ENCODE results near the gene NGDN. TPM values are rescaled to one million over a fixed set of nuclear protein-coding genes. Genes with fewer than 3 reads are reported as not detected.

The NGDN gene
- total and polyA plus RNA-seq, 3 experiments from 2014 or later = 74.9 to 88.7 (median 82.7) TPM

- Mint-ChIP-seq H3K4me1 (no peaks in the 10 kb centered on the region), H3K27ac (peak overlapping the region in 1 of 8 donors; percentile 12), H3K36me3 (no peaks in the 10 kb centered on the region), H3K4me3 (no peak overlapping the region), H3K9me3 (no peaks in the 10 kb centered on the region), H3K27me3 (no peaks in the 10 kb centered on the region)
- Histone ChIP-seq H3K9me3 (ENCODE audit: low read length) (no peaks in the 10 kb centered on the region), H3K27me3 (ENCODE audit: insufficient read depth, low read length, poor library complexity, severe bottlenecking) (no peaks in the 10 kb centered on the region), H3K4me1 (ENCODE audit: insufficient read depth, low read length) (no peaks in the 10 kb centered on the region), H3K27ac (ENCODE audit: low read depth, low read length) (no peak overlapping the region), H3K4me3 (ENCODE audit: low read length) (no peak overlapping the region), H3K36me3 (ENCODE audit: insufficient read depth, low read length) (no peaks in the 10 kb centered on the region)
- DNase-seq = no peak
- ChIA-PET POLR2A (no interaction called here), CTCF (interaction anchor here (1.5 kb wide), 1 partner anchor 34 kb away, joined by 3 read pairs; no protein-coding TSS in a partner anchor)
These were observed 55.5 kb downstream of the NGDN start for GRCh38 chr14:23524954-23525353.

GRCh38 chr14:23525611-23526010 lies 56.1 kb downstream of the NGDN start:
- Histone ChIP-seq H3K27ac (ENCODE audit: low read depth, low read length) (no peak overlapping the region), H3K36me3 (ENCODE audit: insufficient read depth, low read length) (no peaks in the 10 kb centered on the region), H3K9me3 (ENCODE audit: low read length) (no peaks in the 10 kb centered on the region), H3K4me3 (ENCODE audit: low read length) (no peak overlapping the region), H3K4me1 (ENCODE audit: insufficient read depth, low read length) (no peaks in the 10 kb centered on the region), H3K27me3 (ENCODE audit: insufficient read depth, low read length, poor library complexity, severe bottlenecking) (no peaks in the 10 kb centered on the region)
- CTCF ChIA-PET = interaction anchor here (1.5 kb wide), 1 partner anchor 34 kb away, joined by 3 read pairs; no protein-coding TSS in a partner anchor
- POLR2A ChIA-PET = interaction anchor here (0.6 kb wide), 1 partner anchor 240 kb away, joined by 3 read pairs; no protein-coding TSS in a partner anchor
- Mint-ChIP-seq H3K4me3 (no peak overlapping the region), H3K27ac (peak overlapping the region in 1 of 8 donors; percentile 82), H3K4me1 (no peaks in the 10 kb centered on the region), H3K36me3 (no peaks in the 10 kb centered on the region), H3K9me3 (no peaks in the 10 kb centered on the region), H3K27me3 (no peaks in the 10 kb centered on the region)
- no peak for DNase-seq

Other genes with a start within 250 kb of the NGDN start
- not detected for gene RNF212B, start 231.8 kb upstream of the NGDN start, total RNA-seq
- gene RNF212B, start 231.8 kb upstream of the NGDN start, polyA plus RNA-seq = not detected
- gene HOMEZ, start 183.6 kb upstream of the NGDN start, total RNA-seq = 10 to 100 TPM; 12.8 to 13.4 TPM
- gene HOMEZ, start 183.6 kb upstream of the NGDN start, polyA plus RNA-seq = 4.9 TPM
- gene PPP1R3E, start 166.8 kb upstream of the NGDN start, total RNA-seq = 10 to 100 TPM; 16.2 to 18.2 TPM
- 2.0 TPM for gene PPP1R3E, start 166.8 kb upstream of the NGDN start, polyA plus RNA-seq
- 1 to 10 TPM in 1 of 2 experiments, under 1 TPM in 1; 0.86 to 1.0 TPM for gene BCL2L2, start 162.9 kb upstream of the NGDN start, total RNA-seq
- 0.29 TPM for gene BCL2L2, start 162.9 kb upstream of the NGDN start, polyA plus RNA-seq
- gene PABPN1, start 148.2 kb upstream of the NGDN start, total RNA-seq = 100 to 1,000 TPM; 308 TPM
- 125 TPM for gene PABPN1, start 148.2 kb upstream of the NGDN start, polyA plus RNA-seq
- 1 to 10 TPM; 2.6 to 2.8 TPM for gene SLC22A17, start 116.8 kb upstream of the NGDN start, total RNA-seq
- 1.6 TPM for gene SLC22A17, start 116.8 kb upstream of the NGDN start, polyA plus RNA-seq
- not detected for gene EFS, start 104.5 kb upstream of the NGDN start, total RNA-seq
- gene EFS, start 104.5 kb upstream of the NGDN start, polyA plus RNA-seq = not detected
- not detected for gene IL25, start 96.9 kb upstream of the NGDN start, total RNA-seq
- not detected for gene IL25, start 96.9 kb upstream of the NGDN start, polyA plus RNA-seq
- gene CMTM5, start 92.7 kb upstream of the NGDN start, total RNA-seq = not detected
- not detected for gene CMTM5, start 92.7 kb upstream of the NGDN start, polyA plus RNA-seq
- gene MYH6, start 61.4 kb upstream of the NGDN start, total RNA-seq = under 1 TPM in 1 of 2 experiments, not detected in 1; 0.09 TPM
- not detected for gene MYH6, start 61.4 kb upstream of the NGDN start, polyA plus RNA-seq
- gene MYH7, start 34.0 kb upstream of the NGDN start, total RNA-seq = not detected
- not detected for gene MYH7, start 34.0 kb upstream of the NGDN start, polyA plus RNA-seq
- 1 to 10 TPM; 2.4 to 2.5 TPM for gene ZFHX2, start 82.1 kb downstream of the NGDN start, total RNA-seq
- gene ZFHX2, start 82.1 kb downstream of the NGDN start, polyA plus RNA-seq = not detected
- 10 to 100 TPM; 13.4 TPM for gene THTPA, start 86.6 kb downstream of the NGDN start, total RNA-seq
- 10.7 TPM for gene THTPA, start 86.6 kb downstream of the NGDN start, polyA plus RNA-seq
- gene AP1G2, start 98.1 kb downstream of the NGDN start, total RNA-seq = 100 to 1,000 TPM; 152 to 154 TPM
- gene AP1G2, start 98.1 kb downstream of the NGDN start, polyA plus RNA-seq = 80.8 TPM
- gene JPH4, start 109.1 kb downstream of the NGDN start, total RNA-seq = 1 to 10 TPM; 1.8 TPM
- gene JPH4, start 109.1 kb downstream of the NGDN start, polyA plus RNA-seq = not detected
- gene DHRS2, start 166.7 kb downstream of the NGDN start, total RNA-seq = 1 to 10 TPM; 3.0 to 3.1 TPM
- gene DHRS2, start 166.7 kb downstream of the NGDN start, polyA plus RNA-seq = not detected

Data from CD8-positive, alpha-beta memory T cell (primary cell).